Testis (tissue), 2 donors: ENCODE data around the gene ZNF473.
"Not testable (repeated sequence)": the region's sequence is repeated elsewhere in the genome, so short reads cannot be mapped to it uniquely, and the experiment has no call there.

Source experiments
- POLR2A ChIP-seq: fragments of 450-650 bp; IDR thresholded peaks from one replicate; pipeline ENCODE4 v1.6.1; 2017; ENCODE audit warnings: antibody characterized with exemption, mild to moderate bottlenecking, moderate library complexity
- TF ChIP-seq, protein P1 (sequence below), 3 experiments: fragments of 450-650 bp in 2 of 3; fragments of 200-600 bp in 1 of 3; sonication (generic) in 1 of 3; IDR thresholded peaks; one replicate each; pipeline ENCODE4 v1.5.1; 2016 to 2019; ENCODE audit warnings: antibody characterized with exemption in 3 of 3, mild to moderate bottlenecking in 2 of 3, moderate library complexity in 1 of 3

DNA sequence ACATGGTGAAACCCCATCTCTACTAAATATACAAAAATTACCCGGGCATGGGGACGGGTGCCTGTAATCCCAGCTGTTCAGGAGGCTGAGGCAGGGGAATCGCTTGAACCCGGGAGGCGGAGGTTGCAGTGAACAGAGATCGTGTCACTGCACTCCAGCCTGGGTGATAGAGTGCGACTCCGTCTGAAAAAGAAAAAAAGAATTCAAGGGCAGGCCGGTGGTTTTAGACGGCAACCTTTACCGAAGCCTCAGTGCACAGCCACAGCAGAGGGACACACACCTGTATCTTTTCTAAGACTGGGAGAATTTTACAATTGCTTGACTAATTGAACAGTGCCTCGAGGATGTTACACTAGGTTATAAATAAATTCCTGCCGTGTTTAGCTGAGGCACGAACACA is 73.9 kb downstream of the ZNF473 start:
- TF ChIP-seq POLR2A = not testable (repeated sequence)
- TF ChIP-seq, protein P1, sequence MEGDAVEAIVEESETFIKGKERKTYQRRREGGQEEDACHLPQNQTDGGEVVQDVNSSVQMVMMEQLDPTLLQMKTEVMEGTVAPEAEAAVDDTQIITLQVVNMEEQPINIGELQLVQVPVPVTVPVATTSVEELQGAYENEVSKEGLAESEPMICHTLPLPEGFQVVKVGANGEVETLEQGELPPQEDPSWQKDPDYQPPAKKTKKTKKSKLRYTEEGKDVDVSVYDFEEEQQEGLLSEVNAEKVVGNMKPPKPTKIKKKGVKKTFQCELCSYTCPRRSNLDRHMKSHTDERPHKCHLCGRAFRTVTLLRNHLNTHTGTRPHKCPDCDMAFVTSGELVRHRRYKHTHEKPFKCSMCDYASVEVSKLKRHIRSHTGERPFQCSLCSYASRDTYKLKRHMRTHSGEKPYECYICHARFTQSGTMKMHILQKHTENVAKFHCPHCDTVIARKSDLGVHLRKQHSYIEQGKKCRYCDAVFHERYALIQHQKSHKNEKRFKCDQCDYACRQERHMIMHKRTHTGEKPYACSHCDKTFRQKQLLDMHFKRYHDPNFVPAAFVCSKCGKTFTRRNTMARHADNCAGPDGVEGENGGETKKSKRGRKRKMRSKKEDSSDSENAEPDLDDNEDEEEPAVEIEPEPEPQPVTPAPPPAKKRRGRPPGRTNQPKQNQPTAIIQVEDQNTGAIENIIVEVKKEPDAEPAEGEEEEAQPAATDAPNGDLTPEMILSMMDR (IDR thresholded peaks at IDR 0.05) = not testable (repeated sequence)
